ES-I3 (cell line): ENCODE data around the gene MLN.

Experiments
- H3K36me3 ChIP-seq: 2 replicates; pipeline ENCODE4 v1.6.1; 2013; ENCODE audit warnings: mild to moderate bottlenecking, low read length, control low read depth, moderate library complexity; ENCODE audit not compliant: insufficient read depth
- H3K4me1 ChIP-seq: 2 replicates; pipeline ENCODE4 v1.6.1; 2013; ENCODE audit warnings: mild to moderate bottlenecking, control low read depth, low read length; ENCODE audit not compliant: insufficient read depth
- H3K9ac ChIP-seq: 2 replicates; pipeline ENCODE4 v1.6.1; 2013; ENCODE audit warnings: low read depth, mild to moderate bottlenecking, low read length, moderate library complexity
- H3K9me3 ChIP-seq: 2 replicates; pipeline ENCODE4 v1.6.1; 2013; ENCODE audit warnings: mild to moderate bottlenecking, low read length, moderate library complexity; ENCODE audit not compliant: control insufficient read depth, insufficient read depth

The MLN gene, protein sequence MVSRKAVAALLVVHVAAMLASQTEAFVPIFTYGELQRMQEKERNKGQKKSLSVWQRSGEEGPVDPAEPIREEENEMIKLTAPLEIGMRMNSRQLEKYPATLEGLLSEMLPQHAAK

DNA sequence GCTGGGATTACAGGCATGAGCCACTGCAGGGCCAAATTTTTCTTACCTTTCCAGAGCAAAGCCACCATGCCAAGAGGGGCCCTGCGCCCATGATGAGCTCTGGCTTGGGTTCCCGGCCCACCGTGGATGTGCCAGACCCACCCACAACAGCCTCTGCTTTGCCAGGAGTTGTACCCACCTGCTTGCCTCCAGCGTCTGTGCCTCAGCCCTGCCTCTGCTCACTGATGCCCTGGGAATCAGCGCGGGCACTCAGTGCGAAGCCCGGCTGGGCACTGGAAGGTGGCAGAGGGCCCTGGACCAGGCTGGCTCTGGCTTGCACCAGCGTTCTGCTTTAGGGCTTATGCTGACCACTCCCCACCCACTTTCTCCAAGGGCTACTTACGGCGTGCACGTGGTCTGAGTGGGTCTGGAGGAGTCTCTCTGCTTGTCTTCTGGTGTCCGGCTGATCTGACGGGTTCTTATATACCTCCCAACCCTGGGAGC lies at the start of gene MLN:
Gene MLN (minus strand): TSS at position 433 of the 483 bp plus-strand sequence. CDS start 2,840 bp downstream, outside the sequence.
- Histone ChIP-seq H3K9me3 (no peaks in the 10 kb centered on the region), H3K4me1 (peaks cover 31% of the 10 kb centered on the region), H3K36me3 (no peaks in the 10 kb centered on the region), H3K9ac (no peak within 1 kb of the TSS)

DNA sequence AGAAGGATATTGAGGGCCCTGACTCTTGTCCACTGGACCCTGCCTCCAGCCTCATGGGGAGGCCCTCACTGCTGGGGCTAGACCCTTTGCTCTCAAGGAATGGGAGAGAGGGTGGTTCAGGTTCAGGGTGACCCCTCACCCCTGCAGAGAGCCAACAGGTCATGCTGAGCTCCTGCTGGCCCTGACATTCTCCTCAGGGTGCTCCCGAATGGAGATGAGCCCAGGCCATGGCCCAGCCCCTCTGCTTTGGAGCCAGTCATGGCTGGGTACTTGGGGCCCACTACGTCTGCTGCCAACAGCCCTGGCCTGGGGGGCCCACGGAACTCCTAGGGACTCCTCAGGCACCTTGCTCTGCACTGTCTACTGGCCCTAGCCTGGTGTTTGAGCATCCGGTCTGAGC lies 49.2 kb upstream of the MLN start:
- Histone ChIP-seq H3K9me3 (no peaks in the 10 kb centered on the region), H3K9ac (no peak overlapping the region), H3K36me3 (no peaks in the 10 kb centered on the region), H3K4me1 (peaks cover 12% of the 10 kb centered on the region; the same call in 1 of the 2 replicates)

DNA sequence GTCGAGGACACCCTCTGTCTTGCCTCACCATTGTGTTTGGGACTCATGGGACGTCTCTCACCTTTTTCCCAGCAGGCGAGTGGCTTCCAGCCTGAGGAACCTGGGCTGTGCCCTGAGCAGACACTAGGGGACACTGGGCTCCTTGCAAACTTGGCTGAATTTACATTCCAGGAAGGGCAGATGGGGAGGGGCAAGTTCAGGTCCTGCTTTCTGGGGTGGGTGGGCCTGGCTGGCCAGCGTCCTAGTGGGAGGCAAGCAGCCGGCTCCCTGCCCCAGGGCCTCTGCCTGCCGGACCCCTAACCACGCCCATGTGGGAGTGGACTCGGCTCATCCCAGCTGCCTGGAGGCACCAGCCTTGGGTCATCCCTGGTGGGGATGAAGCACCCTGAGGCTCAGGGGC lies 48.2 kb upstream of the MLN start:
- Histone ChIP-seq H3K4me1 (peaks cover 12% of the 10 kb centered on the region; the same call in 1 of the 2 replicates), H3K36me3 (no peaks in the 10 kb centered on the region), H3K9me3 (no peaks in the 10 kb centered on the region), H3K9ac (no peak overlapping the region)

DNA sequence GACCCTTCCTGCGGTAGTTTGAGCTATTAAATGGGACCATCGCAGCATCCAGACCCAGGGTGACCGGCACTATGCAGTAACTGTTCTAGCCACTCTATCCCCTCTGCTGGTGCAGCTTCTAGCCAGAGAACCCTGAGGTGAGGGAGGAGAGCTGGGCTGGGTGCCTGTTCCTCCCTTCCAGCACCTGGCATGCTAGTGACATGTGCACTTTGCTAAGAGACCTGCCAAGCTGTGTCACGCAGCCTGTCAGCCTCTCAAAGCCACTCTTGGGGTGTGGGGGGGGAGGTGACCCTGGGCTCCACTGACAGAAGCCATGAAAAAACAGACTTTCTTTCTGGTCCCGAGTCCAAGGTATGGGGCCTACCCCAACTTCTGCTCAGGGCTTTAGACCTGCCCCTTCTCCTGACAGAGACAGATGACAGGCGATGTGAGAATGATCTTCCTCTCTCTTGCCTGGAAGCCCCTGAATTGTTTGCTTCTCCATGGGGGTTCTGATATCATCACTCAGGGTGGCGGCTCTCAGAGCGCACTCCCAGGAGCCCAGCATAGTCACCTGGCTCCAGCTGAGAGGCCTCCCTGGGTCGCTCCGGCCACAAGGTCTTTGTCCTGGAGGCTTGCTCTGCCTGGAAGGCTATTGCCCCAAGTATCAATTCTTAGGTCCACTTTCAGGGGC lies 47.2 kb upstream of the MLN start:
- Histone ChIP-seq H3K36me3 (no peaks in the 10 kb centered on the region), H3K9ac (no peak overlapping the region), H3K4me1 (peaks cover 12% of the 10 kb centered on the region; the same call in 1 of the 2 replicates), H3K9me3 (no peaks in the 10 kb centered on the region)

DNA sequence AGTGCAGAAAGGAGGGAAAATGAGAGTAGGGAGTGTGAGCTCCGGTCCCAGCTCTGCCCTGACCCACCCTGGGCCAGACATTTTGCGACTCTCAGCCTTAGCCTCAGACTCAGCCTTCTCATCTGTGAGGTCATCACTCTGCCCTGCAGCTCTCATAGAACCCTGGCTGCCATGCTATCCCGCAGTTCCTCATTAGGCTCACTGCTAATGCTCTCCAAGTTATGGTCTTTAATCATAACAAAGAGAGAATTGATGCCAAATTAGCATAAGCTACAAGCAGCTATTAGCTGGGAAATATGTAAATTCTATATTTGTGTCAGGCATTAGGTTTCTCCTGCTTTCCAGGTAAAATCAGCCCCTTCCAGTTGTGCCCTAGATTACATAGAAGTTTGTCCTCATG lies 46.5 kb upstream of the MLN start:
- Histone ChIP-seq H3K9ac (no peak overlapping the region), H3K4me1 (peaks cover 12% of the 10 kb centered on the region; the same call in 1 of the 2 replicates), H3K36me3 (no peaks in the 10 kb centered on the region), H3K9me3 (no peaks in the 10 kb centered on the region)

DNA sequence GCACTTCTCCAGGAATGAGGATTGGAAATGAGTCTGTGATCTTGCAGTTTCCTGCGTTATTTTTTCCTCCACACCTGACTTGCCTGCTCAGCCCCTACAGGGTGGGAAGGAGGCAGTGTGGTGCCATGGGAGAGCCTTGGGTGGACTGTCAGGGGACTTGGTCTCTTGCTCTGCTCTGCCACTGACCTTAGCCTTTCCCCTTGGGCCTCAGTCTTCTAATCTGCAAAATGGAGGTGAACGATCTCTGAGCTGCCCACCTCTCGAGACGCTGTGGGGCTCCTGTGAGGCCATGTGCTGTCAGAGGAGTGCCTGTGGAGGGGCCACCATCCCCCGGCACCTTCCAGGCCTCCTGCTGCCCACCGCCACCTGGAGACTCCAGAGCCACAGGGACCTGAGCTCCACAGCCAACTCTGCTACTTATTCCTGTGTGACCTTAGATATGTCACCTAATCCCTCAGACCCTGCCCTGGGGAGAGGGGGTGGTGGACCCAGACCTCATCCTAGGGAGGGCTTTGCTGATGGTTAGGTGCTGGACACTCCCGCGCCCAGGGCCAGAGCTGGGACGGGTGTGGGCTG lies 45.8 kb upstream of the MLN start:
- no peak overlapping the region for H3K9ac ChIP-seq

DNA sequence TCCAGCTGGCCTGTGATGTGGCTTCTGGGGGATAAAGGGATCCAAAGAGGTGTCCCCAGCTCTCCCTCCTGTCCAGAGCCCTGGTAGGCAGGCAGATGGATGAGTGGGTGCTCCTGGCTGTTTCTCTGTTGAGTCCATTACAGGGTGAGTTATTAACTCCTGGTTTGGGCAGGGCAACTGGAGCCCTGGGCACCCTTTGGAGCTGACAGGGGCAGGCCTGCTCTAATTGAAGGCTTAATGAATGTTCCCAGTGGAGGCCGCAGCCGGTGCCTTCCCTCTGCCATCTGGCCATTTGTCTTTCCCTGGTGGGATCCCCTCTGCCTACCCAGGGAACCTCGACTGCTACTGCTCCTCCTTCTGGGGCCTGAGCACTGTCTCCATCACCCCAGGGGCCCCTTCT lies 44.7 kb upstream of the MLN start:
- peaks cover 12% of the 10 kb centered on the region; the same call in 1 of the 2 replicates for H3K4me1 ChIP-seq
- no peaks in the 10 kb centered on the region for H3K9me3 ChIP-seq
- no peaks in the 10 kb centered on the region for H3K36me3 ChIP-seq
- no peak overlapping the region for H3K9ac ChIP-seq

More for the DNA sequence above, 45.8 kb upstream of the MLN start:
- peaks cover 12% of the 10 kb centered on the region; the same call in 1 of the 2 replicates for H3K4me1 ChIP-seq
- no peaks in the 10 kb centered on the region for H3K36me3 ChIP-seq
- H3K9me3 ChIP-seq = no peaks in the 10 kb centered on the region

DNA sequence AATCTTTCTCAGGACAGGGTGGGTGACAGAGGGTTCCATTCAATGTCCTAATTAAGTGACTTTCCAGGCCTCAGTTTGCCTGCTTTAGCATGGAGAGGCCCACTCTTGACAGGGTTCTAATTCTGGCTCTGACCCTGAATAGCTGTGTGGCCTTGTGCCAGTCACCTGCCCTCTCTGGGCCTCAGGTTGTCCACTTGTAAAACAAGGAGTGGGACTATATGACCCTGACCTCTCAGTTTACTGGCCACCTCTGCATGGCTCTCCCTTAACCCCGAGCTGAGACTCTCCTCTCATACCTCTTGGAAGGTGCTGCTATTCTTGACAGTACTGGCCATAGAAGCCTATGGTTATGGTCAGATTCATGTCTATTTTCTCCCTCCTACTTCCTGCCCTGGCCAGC lies 44.1 kb upstream of the MLN start:
- Histone ChIP-seq H3K36me3 (no peaks in the 10 kb centered on the region), H3K9ac (no peak overlapping the region), H3K9me3 (no peaks in the 10 kb centered on the region), H3K4me1 (peaks cover 17% of the 10 kb centered on the region; the same call in 1 of the 2 replicates)

DNA sequence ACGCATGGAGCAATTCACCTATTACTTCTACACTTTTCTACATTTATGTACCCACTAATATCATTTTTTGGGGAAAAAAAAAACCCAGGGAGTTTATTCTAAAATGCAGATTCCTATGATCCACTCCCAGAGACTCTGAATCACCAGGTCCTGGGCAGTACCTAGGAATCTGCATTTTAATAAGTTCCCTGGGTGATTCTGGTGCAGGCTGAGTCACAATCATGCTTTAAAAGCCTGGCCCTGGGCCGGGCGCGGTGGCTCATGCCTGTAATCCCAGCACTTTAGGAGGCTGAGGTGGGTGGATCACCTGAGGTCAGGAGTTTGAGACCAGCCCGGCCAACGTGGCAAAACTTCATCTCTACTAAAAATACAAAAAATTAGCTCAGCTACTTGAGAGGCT lies 43.3 kb upstream of the MLN start:
- Histone ChIP-seq H3K9ac (no peak overlapping the region), H3K36me3 (no peaks in the 10 kb centered on the region), H3K9me3 (no peaks in the 10 kb centered on the region), H3K4me1 (peaks cover 16% of the 10 kb centered on the region; the same call in 1 of the 2 replicates)

DNA sequence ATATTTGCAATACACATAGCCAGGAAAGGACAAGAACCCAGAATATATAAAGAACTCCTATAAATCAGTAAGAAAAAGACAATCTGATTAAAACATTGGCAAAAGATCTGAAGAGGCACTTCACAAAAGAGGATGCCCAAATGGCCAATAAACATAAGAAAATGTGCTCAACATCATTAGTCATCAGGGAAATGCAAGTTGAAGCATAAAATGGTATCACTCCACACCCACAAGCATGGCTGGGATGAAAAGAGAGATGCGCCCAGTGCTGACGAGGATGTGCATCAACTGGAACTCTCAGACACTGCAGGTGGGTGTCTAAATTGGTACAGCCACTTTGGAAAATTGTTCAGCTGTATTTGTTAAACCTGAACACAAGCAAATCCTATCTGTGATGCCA lies 42.4 kb upstream of the MLN start:
- Histone ChIP-seq H3K4me1 (peaks cover 13% of the 10 kb centered on the region; the same call in 1 of the 2 replicates), H3K9ac (no peak overlapping the region), H3K36me3 (no peaks in the 10 kb centered on the region), H3K9me3 (no peaks in the 10 kb centered on the region)

DNA sequence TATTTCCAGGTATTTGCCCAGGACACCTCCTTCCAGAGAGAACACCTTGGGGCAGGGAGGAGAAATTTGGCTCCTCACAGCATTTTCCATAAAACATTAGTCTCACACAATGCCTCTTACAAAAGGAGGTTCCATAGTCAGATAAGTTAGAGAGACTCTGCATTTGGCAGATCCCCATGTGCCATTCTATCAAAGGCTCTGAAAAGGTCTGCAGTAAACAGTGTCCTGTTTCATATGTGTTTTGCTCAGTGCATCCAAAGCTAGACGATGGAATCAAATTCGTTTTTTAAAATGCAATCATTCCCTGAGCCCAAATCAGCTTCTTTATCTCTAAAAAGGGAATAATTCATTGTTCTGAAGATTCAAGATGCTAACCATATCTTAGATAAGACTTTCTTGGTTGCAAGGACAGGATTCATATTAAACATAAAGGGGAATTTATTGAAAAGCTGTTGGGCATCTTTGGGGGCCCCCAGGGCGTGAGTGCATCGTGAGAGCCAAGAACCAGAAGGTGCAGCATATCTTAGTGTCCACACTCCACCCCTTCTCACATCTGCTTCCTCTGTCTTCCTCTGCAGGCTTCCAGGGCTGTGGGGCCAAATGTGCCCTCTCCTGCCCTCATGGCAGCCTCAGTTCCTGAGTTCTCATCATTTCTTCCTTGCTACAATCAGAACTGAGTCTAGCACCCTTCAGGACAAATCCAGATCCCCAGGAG lies 41.4 kb upstream of the MLN start:
- peaks cover 17% of the 10 kb centered on the region for H3K4me1 ChIP-seq
- no peaks in the 10 kb centered on the region for H3K9me3 ChIP-seq
- no peak overlapping the region for H3K9ac ChIP-seq
- no peaks in the 10 kb centered on the region for H3K36me3 ChIP-seq

DNA sequence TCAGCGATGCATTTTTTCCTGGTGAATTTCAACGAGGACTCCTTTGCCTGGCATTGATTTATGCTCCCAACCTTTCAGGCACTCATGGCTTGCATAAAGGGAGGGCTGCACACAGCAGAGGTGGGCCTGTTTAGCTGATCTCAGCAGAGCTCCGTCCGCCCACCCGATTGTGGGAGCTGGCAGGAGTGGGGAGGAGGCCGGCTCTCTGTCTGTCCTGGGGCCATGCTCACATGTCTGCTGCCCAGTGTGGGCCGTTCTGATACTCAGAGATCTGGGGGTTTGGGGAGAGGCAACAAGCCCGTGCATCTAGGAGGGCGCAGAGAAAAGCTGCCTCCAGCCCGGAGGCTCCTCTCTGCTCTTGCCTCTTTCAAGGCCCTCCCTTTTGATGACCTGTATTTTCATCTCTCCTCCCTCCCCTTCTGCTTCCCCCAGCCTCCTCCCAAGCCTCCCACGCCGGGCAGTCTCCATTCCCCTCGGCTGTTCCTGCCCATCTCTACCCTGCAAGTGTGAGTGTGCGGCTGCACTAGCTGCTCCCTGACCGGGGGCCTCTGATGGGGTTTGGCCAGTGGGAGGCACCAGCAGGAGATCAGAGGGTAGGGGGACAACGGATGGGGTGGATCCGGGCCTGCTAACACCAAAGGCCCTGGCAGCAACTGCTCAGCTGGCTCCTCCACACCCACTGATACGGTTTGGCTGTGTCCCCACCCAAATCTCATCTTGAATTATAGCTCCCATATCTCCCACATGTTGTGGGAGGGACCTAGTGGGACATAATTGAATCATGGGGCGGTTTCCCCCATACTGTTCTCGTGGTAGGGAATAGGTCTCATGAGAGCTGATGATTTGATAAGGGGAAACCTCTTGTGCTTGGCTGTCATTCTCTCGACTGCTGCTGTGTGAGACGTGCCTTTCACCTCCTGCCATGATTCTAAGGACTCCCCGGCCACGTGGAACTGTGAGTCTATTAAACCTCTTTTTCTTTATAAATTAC lies 39.6 kb upstream of the MLN start:
- Histone ChIP-seq H3K9ac (no peak overlapping the region), H3K9me3 (no peaks in the 10 kb centered on the region), H3K36me3 (no peaks in the 10 kb centered on the region), H3K4me1 (peaks cover 34% of the 10 kb centered on the region)

DNA sequence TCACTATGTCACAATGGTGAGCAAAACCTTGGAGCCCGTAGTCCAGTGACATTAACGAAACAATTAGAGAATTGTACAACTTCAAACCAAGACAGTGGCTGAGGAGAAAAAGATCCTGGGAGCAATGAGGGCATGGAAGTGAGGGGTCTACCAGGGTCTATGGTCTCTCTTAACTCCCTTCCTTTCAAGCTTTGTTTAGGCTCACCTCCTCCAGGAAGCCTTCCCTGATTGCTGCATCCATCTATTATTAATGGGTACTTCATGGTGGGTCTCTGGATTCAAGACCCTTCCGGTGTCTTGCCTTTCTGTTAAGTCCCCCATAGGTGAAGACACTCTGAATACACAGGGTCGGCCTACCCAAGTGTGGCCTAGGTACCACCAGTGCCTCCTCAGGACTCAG lies 38.1 kb upstream of the MLN start:
- 0 out of 2 replicates have a peak, but pooled peaks cover 1% of the 10 kb centered on the region for H3K9me3 ChIP-seq
- no peak overlapping the region for H3K9ac ChIP-seq

More for the DNA sequence above, 38.1 kb upstream of the MLN start:
- no peaks in the 10 kb centered on the region for H3K36me3 ChIP-seq
- H3K4me1 ChIP-seq = peaks cover 42% of the 10 kb centered on the region
